Stimulated activated CD4-positive, alpha-beta T cell treated with anti-CD3 and anti-CD28 coated beads, Interleukin-1b, Interleukin-23, amount 100 ng/mL, for 1 hour (primary cell): ENCODE data around the gene ITLN2.
A peak's percentile ranks its signal among the peaks of the same experiment; 100 is the strongest.
"Not testable (repeated sequence)": the region's sequence is repeated elsewhere in the genome, so short reads cannot be mapped to it uniquely, and the experiment has no call there.

Source experiments
- DNase-seq, 2 donors: peaks; one replicate each; pipeline ENCODE4 v3.0.0-alpha.2; 2020; ENCODE audit warnings: low read depth in 2 of 2

The ITLN2 gene

GRCh38 chr1:160953030-160953429 is 1.6 kb downstream of the ITLN2 start:
- DNase-seq: no peak

DNA sequence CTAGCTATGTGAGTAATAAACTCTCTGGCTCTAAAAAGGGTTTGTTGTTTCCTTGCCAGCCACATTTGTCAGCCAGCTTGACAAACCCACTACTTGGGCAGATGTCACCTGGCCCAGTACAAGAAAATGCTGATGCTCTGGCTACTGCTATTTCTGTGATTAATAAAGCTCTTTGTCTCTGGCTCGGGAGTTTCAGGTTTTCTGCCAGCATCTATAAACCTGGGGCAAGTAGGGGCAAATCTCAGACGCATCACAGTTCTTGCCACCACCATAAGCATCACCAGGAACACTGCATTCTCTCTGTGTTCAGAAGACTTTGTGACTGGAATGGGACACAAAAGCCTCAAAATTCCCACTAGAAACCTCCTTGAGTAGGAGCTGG is 2.5 kb downstream of the ITLN2 start:
- DNase-seq: no peak

- peak; percentile 32 to 47 for DNase-seq
Measured at GRCh38 chr1:160951443-160952128, 3.0 kb downstream of the ITLN2 start.

DNA sequence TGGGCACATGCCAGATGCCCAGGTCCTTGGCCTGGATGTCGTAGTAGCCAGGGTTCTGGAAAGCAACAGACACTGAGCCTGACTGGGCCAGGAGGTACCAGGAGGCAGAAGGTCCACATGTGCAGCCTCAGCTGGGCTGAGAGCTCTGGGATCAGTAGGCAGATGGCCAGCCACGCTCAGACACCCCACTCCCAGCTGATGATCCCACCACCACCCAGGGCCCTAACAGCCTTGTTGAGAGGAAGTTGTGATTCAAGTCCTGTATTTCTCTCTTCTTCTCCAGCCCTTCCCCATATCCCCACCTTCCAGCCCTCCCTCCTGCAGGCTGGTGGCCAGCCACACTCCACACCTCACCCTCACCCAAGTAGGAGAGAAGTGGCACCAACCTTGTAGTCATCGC is 4.0 kb downstream of the ITLN2 start:
- no peak for DNase-seq

- no peak for DNase-seq
Measured at GRCh38 chr1:160949881-160950280, 4.7 kb downstream of the ITLN2 start.

GRCh38 chr1:160949216-160949880 is 5.3 kb downstream of the ITLN2 start:
- not testable (repeated sequence) for DNase-seq

- DNase-seq: not testable (repeated sequence)
Measured at GRCh38 chr1:160947174-160947759, 7.3 kb downstream of the ITLN2 start.

- DNase-seq: not testable (repeated sequence)
Measured at GRCh38 chr1:160945881-160946280, 8.7 kb downstream of the ITLN2 start.

DNA sequence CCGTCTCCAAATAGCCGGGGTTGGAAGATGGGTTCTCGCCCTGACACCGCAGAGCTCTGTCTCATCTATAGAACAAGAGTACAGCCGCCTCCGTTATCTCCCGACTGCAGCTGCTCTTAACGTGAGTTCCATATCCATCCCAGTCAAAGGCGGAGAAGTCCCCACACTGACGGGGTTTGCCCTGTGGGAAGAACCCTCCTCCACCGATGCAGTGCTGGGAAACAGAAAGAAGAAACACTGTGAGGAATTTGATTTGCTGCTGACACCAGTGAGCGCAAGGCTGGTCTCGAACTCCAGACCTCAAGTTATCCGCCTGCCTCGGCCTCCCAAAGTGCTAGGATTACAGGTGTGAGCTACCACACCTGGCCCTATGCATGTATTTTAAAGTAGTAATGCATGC is 9.5 kb downstream of the ITLN2 start:
- DNase-seq: no peak

- DNase-seq: no peak
Measured at GRCh38 chr1:160942926-160943325, 11.7 kb downstream of the ITLN2 start.

DNA sequence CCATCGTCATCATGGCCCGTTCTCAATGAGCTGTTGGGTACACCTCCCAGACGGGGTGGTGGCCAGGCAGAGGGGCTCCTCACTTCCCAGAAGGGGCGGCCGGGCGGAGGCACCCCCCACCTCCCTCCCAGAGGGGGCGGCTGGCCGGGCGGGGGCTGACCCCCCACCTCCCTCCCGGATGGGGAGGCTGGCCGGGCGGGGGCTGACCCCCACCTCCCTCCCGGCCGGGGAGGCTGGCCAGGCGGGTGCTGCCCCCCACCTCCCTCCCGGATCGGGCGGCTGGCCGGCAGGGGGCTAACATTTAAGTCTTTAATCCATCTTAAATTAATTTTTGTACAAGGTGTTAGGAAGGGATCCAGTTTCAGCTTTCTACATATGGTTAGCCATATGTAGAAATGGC is 17.9 kb downstream of the ITLN2 start:
- DNase-seq: not testable (repeated sequence)

GRCh38 chr1:160935527-160936258 is 18.9 kb downstream of the ITLN2 start:
- DNase-seq: no peak

DNA sequence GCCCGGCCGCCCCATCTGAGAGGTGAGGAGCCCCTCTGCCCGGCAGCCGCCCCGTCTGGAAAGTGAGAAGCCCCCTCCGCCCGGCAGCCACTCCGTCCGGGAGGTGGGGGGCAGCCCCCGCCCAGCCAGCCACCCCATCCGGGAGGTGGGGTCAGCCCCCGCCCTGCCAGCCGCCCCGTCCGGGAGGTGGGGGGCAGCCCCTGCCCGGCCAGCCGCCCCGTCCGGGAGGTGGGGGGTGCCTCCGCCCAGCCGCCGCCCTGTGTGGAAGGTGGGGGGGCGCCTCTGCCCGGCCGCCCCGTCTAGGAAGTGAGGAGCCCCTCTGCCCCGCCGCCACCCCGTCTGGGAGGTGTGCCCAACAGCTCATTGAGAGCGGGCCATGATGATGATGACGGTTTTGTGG is 21.3 kb downstream of the ITLN2 start:
- not testable (repeated sequence) for DNase-seq

DNA sequence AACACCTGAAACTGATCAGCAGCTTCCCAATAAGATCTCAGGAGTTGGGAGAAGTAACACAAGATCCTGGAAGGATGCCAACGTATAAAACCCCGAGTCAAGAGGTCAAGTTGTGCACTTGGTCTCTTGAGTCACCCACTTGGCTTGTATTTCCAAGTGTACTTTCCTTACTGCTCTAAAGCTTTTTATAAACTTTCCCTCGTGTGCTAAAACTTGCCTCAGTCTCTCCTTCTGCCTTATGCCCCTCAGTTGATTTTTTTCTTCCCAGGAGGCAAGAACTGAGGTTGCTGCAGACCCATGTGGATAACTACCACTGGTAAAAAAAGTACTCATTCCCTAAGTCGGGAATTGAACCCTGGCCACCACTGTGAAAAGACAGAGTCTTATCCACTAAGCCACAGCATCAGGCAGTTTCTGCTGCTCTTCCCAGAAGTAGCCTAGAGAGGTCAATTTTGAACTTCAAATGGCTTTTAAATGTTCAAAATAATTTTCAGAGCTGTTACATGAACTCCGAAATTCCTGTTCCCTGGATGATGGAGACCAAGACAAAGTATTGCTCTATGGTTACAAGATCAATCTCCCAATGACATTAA is 28.9 kb downstream of the ITLN2 start:
- no peak for DNase-seq

DNA sequence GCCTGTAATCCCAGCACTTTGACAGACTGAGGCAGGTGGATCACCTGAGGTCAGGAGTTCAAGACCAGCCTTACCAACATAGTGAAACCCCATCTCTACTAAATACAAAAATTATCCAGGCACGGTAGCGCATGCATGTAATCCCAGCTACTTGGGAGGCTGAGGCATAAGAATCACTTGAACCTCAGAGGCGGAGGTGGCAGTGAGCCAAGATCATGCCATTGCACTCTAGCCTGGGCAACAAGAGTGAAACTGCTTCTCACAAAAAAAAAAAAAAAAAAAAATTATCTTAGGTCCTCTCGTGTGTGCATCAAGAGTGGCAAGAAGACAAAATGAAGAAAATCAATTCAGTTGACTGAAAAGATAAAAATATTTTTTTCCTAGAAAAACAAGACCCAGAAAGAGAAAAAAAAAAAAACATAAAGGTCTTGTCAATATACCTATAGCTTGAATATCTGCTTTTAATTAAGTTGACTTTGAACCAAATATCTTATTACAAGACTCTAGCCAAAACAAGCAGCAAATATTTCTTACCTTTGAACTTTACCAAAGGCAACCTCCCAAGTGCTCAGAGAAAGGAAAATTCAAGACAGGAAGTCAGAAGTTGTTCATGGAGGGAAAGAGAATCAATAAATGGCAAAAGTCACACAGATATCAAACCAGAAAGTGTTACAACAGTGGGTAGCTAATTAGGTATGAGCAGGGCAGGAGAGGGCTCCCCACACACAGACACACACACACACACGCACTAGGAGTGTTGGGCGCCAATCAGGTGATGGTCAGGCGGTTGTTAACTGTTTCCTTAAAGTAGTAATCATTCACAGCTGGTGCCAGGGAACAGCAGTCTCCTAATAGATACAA is 29.6 kb downstream of the ITLN2 start:
- DNase-seq: no peak

- DNase-seq: no peak
Measured at GRCh38 chr1:160916666-160917065, 37.9 kb downstream of the ITLN2 start.

- DNase-seq: not testable (repeated sequence)
Measured at GRCh38 chr1:160913229-160913628, 41.4 kb downstream of the ITLN2 start.

DNA sequence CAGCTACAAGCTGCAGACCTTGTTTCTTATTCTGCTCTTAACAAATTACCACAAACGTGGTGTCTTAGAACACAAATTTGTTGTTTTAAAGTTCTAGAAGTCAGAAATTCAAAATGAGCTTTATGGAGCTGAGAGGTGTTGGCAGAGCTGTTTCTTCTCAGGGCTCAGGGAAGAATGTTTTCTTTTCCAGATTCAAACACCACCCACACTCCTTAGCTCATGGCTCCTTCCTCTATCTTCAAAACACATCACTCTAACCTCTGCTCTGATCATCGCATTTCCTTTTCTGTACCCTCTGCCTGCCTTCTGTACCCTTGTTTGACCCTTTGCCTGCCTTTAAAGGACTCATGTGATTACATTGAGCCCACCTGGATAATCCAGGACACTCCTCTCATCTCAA is 42.7 kb downstream of the ITLN2 start:
- no peak for DNase-seq

GRCh38 chr1:160911441-160911840 is 43.2 kb downstream of the ITLN2 start:
- DNase-seq: no peak

DNA sequence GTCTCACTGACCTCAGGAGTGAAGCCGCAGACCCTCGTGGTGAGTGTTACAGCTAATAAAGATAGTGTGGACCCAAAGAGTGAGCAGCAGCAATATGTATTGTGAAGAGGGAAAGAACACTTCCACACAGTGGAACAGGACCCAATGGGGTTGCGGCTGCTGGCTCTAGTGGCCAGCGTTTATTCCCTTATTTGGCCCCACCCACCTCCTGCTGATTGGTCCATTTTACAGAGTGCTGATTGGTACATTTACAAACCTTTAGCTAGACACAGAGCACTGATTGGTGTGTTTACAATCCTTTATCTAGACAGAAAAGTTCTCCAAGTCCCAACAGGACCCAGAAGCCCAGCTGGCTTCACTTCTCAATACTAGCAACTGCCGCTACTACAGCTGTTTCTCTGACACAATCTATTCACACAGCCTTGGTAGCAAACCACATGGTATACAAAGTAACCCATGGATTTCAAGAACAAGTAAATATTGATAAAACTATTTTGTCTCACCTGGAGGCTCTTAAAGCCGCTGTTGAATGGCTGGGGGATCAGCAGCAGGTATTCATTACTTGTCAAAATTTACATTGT is 44.3 kb downstream of the ITLN2 start:
- DNase-seq: no peak

DNA sequence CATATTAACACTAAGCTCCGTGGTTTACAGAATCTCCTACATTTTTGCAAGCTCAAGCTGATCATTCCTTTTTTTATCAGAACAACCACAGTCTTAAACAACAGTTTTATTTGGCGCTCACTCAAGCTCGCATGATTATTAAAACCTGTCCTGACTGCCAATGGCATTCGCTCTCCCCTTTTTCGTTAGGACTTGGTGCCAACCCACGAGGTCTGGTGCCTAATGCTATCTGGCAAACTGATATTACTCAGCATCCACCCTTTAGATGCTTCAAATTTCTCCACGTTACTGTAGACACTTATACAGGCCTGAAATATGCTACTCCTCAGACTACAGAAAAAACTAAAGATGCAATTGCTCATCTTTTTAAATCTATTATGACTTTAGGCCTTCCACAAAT is 46.6 kb downstream of the ITLN2 start:
- DNase-seq: no peak
